Measurements from ENCODE around the gene YOD1.

The YOD1 gene

DNA sequence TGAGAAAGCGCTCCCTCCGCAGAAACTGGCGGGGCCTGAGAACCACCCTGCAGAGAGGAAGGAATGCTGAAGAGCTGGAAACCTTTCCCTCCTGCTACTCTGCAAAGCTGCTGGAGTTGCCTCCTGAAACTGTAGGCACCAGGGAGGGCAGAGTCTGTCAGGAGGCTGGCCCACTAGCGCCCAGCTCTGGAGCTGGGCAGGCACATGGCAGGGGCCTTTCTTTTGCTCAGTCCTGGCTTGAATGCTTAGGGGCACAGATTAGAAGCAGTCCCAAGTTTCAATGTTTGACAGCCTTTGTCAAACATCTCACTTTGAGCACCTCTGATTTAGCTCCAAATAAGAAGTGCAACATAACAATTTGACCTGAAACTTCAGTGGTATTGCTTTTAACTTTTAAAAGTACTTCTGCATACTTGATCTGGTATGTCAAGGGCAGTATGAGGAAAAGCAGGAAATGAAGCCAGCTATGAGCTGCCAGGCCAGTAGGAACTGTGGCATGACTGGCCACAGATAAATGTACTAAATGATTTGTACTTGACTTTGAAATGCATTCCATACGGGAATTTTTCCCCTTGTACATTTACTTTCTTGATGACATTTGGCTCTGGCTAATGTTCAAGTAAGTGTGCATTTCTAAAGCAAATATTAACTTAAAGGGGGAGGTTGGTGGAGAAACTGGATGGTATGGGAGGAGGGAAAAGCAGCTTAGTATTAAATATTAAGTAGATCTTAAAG, 25.7 kb downstream of the YOD1 start:
- no peak for DNase-seq (ENCODE audit: low read depth in 2 of 2)

DNA sequence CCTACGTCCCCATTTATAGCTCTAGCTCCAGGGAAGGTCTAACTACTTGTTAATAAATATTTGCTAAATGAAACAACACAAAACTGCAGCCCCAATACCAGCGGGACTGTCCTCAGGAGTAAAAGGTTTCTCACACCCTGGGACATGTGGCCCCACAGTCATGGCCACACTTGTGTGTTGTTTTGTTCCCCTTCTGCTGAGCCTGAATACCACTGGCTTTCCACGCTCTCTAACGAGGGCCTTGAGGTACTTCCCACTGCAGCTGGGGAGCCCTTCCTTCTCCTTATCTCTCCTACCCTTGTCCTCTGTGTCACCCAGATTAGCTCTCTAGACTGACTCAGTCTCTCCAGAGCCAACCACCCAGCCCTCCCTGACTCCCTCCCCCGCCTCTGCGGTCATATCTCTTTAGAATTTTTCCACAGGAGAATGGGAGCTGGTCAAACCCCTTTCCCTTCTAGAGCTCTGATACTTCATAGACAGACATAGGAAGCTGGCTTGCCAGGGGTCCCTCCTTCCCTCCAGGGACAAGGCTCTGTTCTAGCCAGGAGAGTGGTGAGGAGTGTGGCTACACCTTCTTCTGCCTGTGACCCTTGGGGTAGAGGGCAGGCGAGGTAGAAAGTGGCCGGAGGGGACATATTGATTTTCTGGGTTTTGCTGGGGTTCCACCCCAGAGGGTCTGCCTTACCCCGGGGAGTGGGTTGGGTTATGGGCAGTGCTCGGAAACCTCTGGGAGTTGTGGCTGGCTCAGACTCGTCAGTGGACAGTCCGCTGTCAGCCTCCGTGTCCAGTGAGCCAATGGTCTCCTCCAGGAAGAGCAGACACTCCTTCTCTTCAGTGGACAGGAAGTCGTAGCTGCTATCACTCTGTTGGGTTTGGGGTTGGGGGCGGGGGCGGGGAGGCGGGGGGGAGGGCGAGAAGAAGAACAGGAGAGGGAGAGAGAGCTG, 26.5 kb downstream of the YOD1 start:
- no peak for DNase-seq (ENCODE audit: low read depth in 2 of 2)

DNA sequence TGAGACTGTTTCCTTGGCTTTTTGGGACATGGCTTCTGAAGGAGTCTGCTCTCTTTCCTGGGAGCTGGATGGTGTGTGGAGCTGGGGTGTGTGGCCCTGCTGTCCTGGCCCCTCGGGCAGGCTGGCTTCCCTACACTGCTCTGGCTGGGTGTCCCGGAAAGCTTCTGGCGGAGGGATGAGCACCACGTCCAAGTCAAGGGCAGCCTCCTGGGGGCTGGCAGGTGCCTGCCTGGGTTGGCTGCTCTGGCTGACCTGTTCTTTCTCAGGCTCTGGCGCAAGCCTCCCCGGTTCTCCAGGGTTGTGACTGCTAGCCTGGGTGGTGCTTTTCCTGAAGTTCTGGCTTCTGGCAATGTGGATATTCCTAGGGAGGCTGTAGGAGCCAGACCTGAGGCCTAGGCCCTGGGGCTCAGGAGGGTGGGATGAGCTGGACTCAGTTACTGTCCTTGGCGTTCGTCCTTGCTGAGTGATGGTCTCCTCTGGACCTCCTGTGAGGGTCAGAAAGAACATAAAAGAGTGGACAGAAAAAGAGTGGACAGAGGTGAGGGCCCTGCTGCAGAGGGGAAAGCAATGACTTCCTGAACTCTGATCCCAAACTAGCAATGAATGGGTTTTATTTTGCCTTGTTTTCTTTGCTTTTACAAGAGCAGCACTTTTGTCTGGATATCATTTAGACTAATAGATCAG, 27.9 kb downstream of the YOD1 start:
- no peak for DNase-seq (ENCODE audit: low read depth in 2 of 2)

DNA sequence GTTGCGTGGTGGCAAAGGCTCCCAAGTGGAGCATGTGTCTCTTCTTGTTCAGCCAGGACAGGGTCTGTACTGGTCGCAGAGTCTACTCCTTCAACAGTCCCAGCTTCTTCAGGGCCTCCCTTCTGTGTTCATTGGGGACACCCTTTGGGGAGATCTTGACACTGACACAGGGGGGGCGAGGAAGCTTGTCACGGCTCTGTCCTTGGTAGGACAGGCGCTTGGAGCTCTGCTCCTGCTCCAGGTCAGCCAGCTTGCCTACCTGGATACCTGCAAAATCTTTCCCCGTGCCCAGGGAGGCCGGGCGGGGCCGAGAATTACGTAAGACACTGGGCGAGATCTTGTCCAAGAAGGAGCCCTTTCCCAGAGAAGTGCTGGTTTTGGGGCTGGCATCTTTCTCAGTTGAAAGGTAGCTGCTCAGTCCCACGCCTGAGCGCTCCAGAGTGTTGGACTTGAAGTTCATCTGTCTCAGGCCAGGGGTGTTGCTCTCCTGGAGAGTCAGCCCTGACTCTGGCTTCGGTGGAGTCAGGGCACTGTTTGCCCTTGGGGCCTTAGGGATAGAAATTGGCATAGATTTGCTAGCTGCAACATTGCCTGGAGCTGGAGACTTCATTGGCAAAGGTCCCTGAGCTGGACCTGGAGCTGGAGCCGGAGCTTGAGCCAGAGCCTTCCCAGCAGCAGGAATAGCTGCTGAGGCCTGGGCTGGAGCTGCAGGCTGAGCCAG, 29.0 kb downstream of the YOD1 start:
- no peak for DNase-seq (ENCODE audit: low read depth in 2 of 2)

DNA sequence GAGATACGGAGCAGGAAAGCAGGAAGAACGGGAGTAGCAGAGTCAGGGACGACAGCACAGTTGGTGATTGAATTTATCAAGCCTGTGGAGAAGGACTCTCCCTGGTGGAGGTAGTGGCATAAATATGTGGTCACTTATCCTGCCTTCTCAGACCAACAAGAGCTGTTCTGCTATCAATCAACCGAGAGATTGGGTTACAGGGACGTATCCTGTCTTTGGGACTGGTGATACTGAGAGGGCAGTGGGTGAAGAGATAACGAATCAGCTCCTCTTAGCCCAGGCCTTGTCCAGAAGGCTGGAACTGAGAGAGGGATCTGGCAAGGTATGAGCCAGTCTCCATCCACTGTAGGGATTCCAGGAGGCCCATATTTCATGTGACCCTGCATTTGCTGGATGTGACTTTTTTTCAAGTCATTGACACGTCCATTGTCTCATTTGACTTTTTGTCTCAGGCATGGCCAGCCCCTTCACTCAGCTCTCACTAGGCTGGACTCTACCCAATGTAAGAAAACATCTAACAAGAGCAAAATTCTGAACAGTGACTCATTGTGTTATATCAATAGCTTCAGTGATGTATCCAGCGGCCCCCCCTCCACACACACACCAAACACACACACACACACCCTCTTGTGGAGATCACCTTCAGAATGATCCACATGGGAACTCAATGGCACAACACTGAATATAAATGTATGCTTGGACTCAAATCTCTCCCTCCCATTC, 29.7 kb downstream of the YOD1 start:
- no peak for DNase-seq (ENCODE audit: low read depth in 2 of 2)

DNA sequence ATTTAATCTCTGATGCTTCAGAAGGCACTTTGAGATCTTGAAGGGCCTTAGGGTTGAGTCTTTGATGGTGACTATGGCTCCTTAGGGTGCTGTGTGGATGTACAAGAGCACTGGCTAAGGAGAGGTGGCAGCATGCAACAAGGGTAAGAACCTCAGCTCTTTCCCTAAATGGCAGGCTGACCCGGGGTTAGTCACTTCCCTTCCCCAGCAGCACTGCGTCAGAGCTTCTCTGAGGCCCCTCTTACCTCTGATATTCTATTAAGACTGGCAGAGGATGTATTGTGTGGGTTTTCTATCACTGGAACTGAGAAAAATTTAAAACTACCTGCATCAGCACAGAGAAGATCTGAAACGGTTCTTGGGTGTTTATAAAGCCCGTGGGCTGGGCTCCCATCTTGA, 30.3 kb downstream of the YOD1 start:
- DNase-seq (ENCODE audit: low read depth in 2 of 2), result no peak

DNA sequence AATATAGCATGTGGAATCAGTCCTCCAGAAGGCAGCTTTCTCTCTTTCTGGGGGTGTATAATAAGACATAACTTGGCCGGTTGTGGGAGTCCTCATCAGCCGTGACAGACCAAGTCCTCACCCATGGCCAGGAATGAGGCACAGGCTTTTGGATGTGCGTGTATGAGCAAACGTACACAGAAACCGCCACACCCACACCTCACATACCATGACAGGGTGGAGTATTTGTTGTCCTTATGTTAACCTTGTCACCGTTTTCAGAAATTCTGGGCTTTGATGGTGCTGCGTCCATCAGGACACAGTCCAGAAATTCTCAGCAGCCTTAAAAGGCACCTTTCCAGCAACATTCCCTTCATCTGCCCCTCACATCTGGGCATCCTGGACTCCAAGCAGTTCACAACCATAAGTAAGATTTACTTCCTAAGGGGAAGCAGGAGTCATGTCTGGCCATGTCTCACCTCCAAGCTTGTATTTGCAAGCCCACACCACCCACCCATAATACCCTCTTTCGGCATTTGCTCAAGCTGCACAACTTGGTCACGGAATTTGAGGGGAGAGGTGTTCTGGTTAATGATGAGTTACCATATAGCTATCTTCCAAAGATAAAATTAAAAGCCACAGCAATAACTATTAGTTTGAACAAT, 30.8 kb downstream of the YOD1 start:
- no peak for DNase-seq (ENCODE audit: low read depth in 2 of 2)

DNA sequence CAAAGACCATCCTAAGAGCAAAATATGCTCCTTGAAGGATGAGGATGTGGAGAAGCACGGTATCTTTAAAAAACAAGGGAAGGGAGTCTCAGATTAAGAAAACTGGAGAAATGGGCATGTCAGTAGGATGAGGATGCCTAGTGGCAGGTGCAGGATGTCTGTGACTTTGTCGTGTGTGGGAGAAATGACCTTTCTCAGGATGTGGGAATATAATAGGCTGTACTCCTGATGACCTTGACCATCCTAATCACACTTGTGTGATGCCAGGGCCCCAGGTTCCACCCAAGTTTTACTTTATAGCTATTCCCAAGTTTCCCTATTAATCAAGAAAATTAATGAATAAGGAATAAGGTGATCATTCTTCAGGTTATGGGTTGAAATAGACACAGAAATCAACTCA, 31.3 kb downstream of the YOD1 start:
- no peak for DNase-seq (ENCODE audit: low read depth in 2 of 2)

DNA sequence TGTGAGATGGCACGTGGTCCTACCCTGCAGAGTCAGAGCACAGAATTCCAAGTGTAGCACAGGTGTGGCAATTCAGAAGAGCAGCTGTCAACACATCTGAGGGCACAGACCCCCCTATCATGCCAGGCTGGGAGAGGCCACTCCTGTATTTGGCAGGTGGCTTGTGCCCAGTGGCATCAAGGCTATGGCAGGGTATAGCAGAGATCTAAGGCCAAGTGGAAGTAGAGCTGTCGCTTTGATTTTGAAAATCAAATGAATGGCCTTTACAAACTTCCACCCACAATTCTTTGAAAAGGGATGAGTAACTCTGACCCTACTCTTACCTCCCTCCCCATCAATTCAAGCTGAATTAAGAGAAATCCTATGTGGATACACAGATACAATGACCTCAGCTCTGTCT, 31.8 kb downstream of the YOD1 start:
- DNase-seq (ENCODE audit: low read depth in 2 of 2), result no peak

DNA sequence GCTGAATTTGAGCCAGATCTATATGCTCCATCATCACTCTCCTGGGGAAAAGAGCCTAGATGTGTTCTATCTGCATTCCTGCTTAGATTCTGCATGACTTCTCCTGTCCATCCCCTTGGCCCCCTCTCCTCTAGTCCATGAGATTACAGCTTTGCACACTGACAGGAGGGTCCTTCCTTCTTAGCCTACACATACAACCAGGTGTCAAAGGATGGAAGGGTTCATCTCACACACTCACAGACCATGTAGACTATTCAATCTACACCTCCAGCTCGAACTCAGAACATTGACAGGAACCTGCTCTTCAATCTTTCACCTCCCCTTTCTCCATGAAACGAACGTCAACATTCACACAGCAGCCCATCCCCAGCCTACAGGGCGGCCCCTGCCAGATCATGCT, 32.3 kb downstream of the YOD1 start:
- DNase-seq (ENCODE audit: low read depth in 2 of 2), result no peak

DNA sequence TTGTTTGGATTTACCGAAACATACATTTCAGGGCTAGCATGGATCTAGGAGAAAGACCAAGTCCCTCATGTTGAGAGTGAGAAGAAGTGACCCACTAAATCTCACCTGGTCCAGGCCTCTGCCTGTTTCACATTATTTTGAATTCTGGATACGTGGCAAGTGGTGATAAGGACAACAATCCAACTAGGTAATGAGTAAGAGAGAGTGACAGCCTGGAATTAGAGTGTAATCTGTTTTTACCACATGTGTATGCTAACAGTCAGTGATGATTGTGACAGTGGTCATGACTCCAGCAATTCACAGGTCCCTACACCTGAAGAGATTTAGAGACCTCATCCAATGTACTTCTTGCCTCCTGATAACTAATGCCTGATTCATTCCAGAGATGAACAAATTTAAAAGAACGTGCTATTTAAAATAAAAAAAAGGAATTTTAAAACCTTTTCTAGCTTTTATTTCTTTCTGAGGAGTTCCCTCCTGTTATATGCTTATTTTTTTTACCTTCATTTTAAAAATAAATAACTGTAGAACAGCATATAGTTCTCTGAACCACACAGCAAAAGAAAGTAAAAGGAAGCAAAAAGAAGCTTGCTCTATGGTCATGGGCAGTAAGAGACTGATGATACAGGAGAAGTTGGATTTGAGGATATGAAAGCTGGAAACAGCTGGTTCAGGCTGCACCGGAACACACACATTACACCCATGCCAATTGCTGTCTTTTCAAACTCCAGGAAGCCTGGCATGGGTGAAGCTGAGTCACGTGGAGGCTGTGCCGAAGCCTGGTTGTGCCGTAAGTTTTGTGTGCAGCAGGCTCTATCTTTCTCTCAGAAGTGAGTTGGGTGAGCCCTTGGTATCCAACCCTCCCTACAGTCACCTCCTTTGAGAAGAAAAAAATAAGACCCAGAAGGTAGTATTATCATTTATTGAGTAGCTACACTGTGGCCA, 33.1 kb downstream of the YOD1 start:
- DNase-seq (ENCODE audit: low read depth in 2 of 2), result no peak

DNA sequence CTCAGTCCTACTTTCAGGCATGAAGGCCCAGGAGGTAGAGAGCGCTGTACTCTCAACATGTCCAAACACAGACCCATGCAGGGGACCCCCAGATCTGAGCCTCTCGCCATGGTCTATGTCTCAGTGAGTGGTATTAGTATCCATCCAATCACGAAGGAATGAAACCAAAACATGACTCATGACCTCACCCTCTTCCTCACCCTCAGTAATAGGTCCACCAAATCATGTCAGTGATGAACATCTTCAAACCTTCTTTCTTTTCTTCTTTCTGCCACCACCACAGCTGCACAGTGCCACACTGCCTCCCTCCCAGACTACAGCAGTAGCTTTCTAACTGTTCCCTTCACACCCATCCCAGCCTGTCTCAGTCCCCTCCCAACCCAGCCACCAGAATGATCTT, 35.2 kb downstream of the YOD1 start:
- DNase-seq (ENCODE audit: low read depth in 2 of 2), result no peak

DNA sequence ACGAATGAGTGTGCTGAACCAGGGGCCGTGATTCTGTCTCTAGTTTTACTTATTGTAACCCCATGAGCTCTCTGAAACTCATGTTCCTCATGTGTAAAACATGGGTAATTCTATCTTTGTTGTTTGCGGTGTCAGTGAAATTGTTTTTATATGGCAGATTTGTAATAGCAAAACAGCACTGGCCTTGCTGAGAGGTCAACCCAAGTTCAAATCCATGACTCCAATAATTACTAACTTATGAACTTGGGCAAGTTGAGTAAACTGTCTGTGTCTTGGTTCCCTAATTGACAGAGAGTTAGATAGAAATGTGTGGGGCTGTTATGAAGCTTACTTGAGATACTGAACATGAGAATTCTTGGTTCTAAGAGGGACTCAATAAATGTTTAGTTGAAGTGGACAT, 36.3 kb downstream of the YOD1 start:
- DNase-seq (ENCODE audit: low read depth in 2 of 2), result no peak

DNA sequence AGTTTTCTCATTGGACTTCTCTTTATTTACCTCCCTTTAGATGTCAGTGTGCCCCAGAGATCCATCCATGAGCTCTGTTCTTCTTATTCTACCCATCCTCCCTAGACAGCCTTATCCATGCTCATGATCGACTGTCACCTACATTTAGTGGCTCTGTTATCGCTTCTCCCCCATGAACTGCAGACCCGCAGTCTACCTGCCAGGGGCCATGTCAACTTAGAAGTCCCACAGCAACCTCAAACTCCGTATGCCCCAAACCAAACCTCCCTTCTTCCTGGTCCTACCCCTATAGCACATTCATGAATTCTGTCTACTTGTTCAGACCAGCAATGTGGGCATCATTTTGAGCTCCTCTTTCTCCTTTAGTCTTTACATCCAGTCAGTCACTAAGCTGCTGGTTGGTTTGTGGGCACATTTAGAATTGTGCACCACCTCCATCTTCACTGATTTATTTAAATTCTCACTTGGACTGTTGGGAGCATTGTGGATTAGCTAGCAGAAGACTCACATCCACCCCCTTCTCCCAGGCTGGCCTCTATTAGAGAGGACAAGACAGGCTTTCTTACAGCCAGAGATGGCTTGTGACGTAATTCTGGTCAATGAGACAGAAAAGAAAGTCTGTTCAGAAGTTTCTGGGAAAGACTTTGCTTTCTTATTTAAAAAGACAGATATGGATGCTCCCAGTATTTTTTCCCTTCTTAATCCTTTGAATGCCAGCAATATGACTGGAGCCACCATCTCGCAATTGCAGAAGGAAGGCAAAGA, 37.5 kb downstream of the YOD1 start:
- DNase-seq (ENCODE audit: low read depth in 2 of 2), result no peak

DNA sequence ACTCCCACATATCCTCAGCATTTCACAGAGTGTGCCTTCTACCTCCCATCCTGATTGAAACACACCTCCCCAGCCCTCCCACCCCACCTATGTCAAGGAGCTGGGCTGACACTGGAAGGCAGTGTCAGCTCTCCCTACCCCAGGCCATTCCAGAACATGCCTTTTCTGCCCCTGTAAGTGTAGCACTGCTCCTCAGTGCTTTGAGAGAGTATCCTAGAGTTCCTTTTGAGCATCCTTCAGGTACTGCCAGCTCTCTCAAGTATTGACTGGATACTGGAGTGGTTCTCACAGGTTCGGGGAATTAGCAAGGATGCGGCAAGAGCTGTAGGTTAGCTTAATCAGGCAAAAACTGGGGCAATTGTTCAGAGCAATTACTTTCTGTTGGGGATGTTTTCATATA, 40.3 kb downstream of the YOD1 start:
- DNase-seq (ENCODE audit: low read depth in 2 of 2), result no peak

DNA sequence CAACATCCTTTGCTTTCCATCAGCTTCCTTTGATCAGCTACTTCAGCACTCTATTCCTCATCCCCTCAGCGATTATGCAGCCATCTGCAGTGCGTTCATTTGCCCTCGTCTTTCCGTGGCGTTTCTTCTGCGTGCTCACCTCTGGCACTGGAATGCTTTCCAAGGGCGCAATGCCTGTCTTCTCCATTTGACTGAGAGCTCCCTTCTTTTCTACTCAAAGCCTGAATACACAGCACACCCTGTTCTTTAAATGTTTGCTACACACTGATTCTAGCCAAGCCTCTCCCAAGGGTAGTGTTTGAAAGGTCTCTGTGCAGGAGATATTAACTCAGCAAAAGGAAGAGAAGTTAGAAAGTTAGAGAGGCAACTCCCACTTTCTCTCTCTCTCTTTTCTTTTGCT, 41.1 kb downstream of the YOD1 start:
- DNase-seq (ENCODE audit: low read depth in 2 of 2), result no peak

DNA sequence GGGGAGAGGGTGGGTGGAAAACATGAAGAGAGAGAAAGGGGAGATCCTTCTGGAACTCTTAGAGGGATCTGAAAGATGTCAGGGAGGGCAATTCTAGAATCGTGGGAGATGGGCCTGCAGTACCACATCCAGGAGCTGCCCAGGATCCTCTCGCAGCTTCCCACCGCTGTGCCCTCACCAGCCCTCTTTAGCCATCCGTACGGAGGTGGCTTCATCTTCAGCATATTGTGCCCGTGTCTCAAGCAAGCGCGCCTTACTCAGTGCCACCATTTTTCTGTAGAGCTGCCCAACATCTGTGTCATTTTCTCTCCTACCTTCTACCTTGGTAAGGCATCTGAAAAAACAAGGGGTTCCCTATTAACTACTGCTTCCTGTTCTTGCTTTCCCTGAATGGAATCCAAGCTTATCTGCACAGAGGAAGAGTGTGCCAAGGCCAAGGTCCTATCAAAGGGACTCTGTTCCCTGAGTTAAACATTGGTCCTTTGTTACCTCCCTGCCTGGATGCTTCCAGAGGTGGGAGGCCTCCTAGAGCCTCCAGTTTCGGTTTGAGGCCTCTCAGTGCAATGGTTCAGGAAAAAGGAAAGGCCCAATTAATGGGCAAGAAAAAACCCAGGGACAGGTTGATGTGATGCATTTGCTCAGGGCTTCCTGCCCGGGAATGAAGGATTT, 41.7 kb downstream of the YOD1 start:
- DNase-seq (ENCODE audit: low read depth in 2 of 2), result no peak

DNA sequence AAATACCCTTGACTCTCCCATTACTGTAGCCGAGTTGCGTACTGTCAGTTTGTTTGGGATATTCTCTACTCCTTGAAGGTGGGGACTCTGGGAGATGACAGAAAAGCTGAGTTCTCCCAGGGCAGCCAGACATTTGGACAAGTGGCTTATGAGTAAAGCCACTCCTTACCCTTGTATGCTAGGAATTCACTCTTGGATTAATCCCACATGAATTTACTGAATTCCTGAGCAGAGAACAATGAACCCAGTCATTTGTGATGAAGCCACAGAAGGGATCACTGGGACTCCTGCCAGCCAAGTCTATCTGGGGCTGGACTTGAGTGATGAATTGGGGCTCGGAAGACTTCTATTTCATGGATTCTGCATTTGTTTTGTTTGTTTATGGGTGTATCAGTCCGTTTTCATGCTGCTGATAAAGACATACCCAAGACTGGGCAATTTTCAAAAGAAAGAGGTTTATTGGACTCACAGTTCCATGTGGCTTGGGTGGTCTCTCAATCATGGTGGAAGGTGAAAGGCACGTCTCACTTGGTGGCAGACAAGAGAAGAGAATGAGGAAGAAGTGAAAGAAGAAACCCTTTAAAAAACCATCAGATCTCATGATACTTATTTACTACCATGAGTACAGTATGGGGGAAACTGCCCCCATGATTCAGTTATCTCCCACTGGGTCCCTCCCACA, 43.5 kb downstream of the YOD1 start:
- no peak for DNase-seq (ENCODE audit: low read depth in 2 of 2)

All from stimulated activated CD8-positive, alpha-beta memory T cell treated with anti-CD3 and anti-CD28 coated beads, Interleukin-7, amount 100 ng/mL, for 4 hours (primary cell).